Calu3 (cell line): ENCODE results near the gene CCDC187. TPM values are rescaled to one million over a fixed set of nuclear protein-coding genes. Genes with fewer than 3 reads are reported as not detected.

ENCODE experiments used
- BruUV-seq: library from RNA; stranded (reverse); fragments of 400-500 nt; replicated peaks from 2 replicates; lab custom pipeline; 2021; lab: Mats Ljungman, UMichigan
- CTCF ChIA-PET: fragments of 300-600 bp; sonication (Branson Sonifier 250); formaldehyde crosslinking; loops from one replicate; lab custom pipeline; 2022; ENCODE audit warnings: antibody characterized with exemption; lab: Charles Lee
- DNase-seq: peaks from one replicate; pipeline ENCODE4 v3.0.0; 2022
- H3K27ac Mint-ChIP-seq: one replicate; pipeline ENCODE4 v1.8.0; 2022; ENCODE audit warnings: mixed read lengths; ENCODE audit not compliant: unreplicated experiment
- H3K27me3 Mint-ChIP-seq: one replicate; pipeline ENCODE4 v1.8.0; 2022; ENCODE audit warnings: mixed read lengths; ENCODE audit not compliant: unreplicated experiment
- H3K36me3 Mint-ChIP-seq: one replicate; pipeline ENCODE4 v1.8.0; 2022; ENCODE audit warnings: mild to moderate bottlenecking, moderate library complexity, mixed read lengths; ENCODE audit not compliant: insufficient read depth, unreplicated experiment
- H3K4me1 Mint-ChIP-seq: one replicate; pipeline ENCODE4 v1.8.0; 2022; ENCODE audit warnings: mild to moderate bottlenecking, low read depth, mixed read lengths; ENCODE audit not compliant: unreplicated experiment
- H3K4me3 Mint-ChIP-seq: one replicate; pipeline ENCODE4 v1.8.0; 2022; ENCODE audit warnings: mild to moderate bottlenecking, low read depth, moderate library complexity, mixed read lengths; ENCODE audit not compliant: unreplicated experiment
- H3K9me3 Mint-ChIP-seq: one replicate; pipeline ENCODE4 v1.8.0; 2022; ENCODE audit warnings: low read depth, mixed read lengths; ENCODE audit not compliant: unreplicated experiment
- intact Hi-C: fragments of 100-400 bp; cut with micrococcal nuclease; formaldehyde crosslinking; loops from one replicate; pipeline ENCODE4 v1.10.0; 2022; ENCODE audit not compliant: unreplicated experiment
- total RNA-seq: library from RNA; stranded (reverse); gene quantifications from 2 replicates; pipeline ENCODE4 v1.2.3, GENCODE V29; 2022
- TF ChIP-seq, protein P1 (sequence below): fragments of 200-600 bp; IDR thresholded peaks from one replicate; pipeline ENCODE4 v1.8.0; 2022; ENCODE audit warnings: antibody characterized with exemption; ENCODE audit not compliant: unreplicated experiment

The CCDC187 gene
- total RNA-seq, 1 experiment from 2014 or later = 0.73 TPM

DNA sequence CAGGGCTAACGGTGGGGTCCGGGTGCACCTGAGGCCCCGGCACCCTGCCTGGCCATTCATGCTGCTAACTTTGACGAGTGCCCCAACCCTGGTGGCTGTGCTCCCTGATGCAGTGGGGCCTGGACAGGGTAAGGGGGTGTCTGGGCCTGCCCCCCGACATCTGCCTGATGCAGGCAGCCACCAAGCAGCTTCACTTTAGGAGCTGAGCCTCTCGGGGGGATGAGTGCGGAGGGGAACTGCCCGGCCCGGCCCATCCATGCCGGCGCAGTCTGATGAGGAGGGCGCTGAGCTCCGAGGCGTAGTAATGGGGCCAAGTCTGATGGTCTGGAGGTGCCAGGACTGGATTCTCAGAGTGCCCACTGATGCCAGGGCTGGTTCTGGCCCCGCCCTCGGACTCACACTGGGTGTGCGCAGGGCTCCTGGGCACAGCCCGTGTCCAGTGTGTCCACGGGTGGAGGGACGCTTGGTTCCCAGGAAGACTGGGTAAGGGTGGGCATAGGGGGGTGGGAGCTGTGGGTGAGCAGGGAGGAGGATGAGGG is 43.1 kb upstream of the CCDC187 start:
- Mint-ChIP-seq H3K4me1 (no peaks in the 10 kb centered on the region), H3K9me3 (no peaks in the 10 kb centered on the region), H3K4me3 (no peak overlapping the region), H3K36me3 (no peaks in the 10 kb centered on the region), H3K27me3 (no peaks in the 10 kb centered on the region), H3K27ac (no peak overlapping the region)
- CTCF ChIA-PET = no interaction called here
- no TSS peak for BruUV-seq
- TF ChIP-seq, protein P1, sequence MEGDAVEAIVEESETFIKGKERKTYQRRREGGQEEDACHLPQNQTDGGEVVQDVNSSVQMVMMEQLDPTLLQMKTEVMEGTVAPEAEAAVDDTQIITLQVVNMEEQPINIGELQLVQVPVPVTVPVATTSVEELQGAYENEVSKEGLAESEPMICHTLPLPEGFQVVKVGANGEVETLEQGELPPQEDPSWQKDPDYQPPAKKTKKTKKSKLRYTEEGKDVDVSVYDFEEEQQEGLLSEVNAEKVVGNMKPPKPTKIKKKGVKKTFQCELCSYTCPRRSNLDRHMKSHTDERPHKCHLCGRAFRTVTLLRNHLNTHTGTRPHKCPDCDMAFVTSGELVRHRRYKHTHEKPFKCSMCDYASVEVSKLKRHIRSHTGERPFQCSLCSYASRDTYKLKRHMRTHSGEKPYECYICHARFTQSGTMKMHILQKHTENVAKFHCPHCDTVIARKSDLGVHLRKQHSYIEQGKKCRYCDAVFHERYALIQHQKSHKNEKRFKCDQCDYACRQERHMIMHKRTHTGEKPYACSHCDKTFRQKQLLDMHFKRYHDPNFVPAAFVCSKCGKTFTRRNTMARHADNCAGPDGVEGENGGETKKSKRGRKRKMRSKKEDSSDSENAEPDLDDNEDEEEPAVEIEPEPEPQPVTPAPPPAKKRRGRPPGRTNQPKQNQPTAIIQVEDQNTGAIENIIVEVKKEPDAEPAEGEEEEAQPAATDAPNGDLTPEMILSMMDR = no peak
- DNase-seq = no peak
- intact Hi-C loops = no loop called here

DNA sequence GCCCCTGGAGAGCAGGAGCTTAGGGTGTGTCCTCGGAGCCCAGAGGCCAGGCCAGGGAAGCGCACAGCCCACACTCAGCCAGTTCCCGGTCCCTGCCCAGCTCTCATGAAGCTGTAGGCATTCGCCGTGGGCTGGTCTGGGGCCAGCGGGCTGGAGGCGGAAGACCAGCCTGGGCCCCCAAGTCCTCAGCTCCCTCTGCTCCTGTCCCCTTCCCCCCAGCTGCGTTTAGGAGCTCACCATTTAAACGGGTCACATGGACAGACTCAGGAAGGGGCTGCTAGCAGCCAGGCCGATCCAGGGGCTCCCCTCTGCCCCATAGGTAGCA is 42.2 kb upstream of the CCDC187 start:
- no TSS peak for BruUV-seq
- no peaks in the 10 kb centered on the region for H3K27me3 Mint-ChIP-seq

DNA sequence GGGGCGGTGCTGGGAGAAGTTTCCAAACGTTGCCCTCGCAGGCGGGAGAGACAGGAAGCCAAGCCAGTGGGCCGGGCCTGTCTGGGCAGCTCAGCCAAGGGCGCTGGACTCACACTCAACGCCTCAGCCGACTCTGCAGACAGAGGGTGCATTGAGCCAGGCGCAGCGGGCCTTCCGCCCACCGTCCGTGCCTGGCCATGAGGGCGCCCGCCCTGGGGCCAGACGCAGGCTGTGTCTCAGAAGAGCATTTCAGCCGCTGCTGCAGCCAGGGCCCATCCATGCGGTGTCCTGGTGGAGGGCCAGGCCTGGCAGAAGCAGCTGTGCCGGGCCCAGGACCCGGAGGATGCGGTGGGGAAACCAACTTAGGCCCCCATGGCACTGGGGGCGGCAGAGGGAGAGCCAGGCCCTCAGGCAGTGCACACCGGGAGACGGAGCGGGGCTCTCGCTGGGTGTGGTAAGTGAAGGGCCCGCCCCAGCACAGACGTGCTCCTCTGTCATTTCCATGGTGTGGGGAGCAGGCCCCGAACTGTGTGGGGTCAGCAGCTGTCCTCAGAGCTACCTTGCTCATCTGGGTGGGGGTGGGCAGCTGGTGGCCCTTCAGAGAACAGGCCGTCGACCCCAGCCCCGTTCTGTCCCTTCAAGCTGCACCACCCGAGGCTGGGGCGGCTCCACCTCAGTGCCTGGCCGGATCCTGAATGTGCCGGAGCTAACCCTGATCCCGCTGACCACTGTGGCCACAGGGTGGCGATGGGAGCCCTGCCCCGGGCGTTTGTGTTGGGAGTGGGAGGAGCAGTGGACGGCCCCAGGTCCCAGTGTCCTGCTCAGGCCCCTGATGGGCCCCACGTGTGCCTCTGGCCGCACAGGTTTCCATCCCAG is 41.6 kb upstream of the CCDC187 start:
- intact Hi-C loops = no loop called here
- no peak overlapping the region for H3K27ac Mint-ChIP-seq

More for the DNA sequence above, 42.2 kb upstream of the CCDC187 start:
- Mint-ChIP-seq H3K36me3 (no peaks in the 10 kb centered on the region), H3K4me1 (no peaks in the 10 kb centered on the region), H3K27ac (no peak overlapping the region), H3K4me3 (no peak overlapping the region), H3K9me3 (no peaks in the 10 kb centered on the region)
- intact Hi-C loops = no loop called here
- DNase-seq = no peak
- TF ChIP-seq, protein P1 = no peak
- CTCF ChIA-PET = interaction anchor here (0.9 to 1.6 kb wide), 6 partner anchors 9 to 141 kb away, joined by 3 to 7 read pairs (median 4); partner anchors contain the start of genes DNLZ, ENTR1 and PMPCA

DNA sequence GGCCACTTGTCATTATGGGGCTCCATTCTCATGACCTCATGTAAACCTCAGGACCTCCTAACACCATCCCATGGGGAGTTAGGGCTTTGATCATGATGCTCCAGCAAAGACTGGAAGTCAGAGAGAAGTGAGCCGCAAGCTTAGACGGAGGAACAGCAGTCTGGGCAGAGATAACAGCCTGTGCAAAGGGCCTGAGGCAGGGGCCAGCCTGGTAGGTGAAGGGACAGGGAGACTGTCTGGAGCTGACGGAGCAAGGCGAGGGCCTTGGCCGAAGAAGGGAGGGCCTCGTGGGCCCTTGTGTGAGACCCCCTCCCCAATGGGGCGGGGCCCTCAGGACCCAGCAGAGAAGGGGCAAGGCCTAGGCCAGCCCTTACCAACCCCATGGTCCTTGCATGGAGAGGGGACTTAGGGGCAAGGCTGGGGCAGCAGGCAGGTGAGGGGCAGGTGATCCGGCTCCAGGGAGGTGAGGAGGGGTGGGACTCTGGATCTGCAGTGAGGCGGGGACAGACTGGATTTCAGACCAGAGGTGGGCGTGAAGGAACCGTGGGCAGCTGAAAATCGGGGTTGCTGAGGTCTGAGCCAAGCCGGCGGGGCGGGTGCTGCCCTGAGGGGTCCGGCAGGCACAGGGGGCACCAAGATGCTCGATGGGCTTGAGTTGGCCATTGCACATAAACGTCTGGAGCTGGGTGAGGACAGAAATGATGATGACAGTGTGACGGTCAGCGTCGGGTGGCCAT is 40.8 kb upstream of the CCDC187 start:
- CTCF ChIA-PET = interaction anchor here (1.1 to 1.6 kb wide), 3 partner anchors 19 to 66 kb away, joined by 3 to 7 read pairs (median 4); partner anchors contain the start of genes DNLZ, ENTR1 and PMPCA
- no TSS peak for BruUV-seq
- TF ChIP-seq, protein P1 = no peak
- Mint-ChIP-seq H3K27ac (no peak overlapping the region), H3K36me3 (no peaks in the 10 kb centered on the region), H3K27me3 (no peaks in the 10 kb centered on the region), H3K4me3 (no peak overlapping the region), H3K9me3 (no peaks in the 10 kb centered on the region), H3K4me1 (no peaks in the 10 kb centered on the region)
- no peak for DNase-seq
- intact Hi-C loops = no loop called here

More for the DNA sequence above, 41.6 kb upstream of the CCDC187 start:
- H3K4me1 Mint-ChIP-seq = no peaks in the 10 kb centered on the region
- H3K4me3 Mint-ChIP-seq = no peak overlapping the region
- peak; percentile 68 for DNase-seq
- H3K36me3 Mint-ChIP-seq = no peaks in the 10 kb centered on the region
- H3K9me3 Mint-ChIP-seq = no peaks in the 10 kb centered on the region
- no peaks in the 10 kb centered on the region for H3K27me3 Mint-ChIP-seq
- BruUV-seq = no TSS peak
- TF ChIP-seq, protein P1 = peak; percentile 34
- CTCF ChIA-PET = interaction anchor here (0.9 to 1.6 kb wide), 6 partner anchors 8 to 142 kb away, joined by 3 to 7 read pairs (median 4); partner anchors contain the start of genes DNLZ, ENTR1 and PMPCA
